Loucy (cell line): ENCODE measurements around the gene PPP4R4.

Source experiments
- CTCF ChIP-seq: fragments of 200-600 bp; sonication (generic); conservative IDR thresholded peaks from 2 replicates; pipeline ENCODE4 v1.5.1; 2014; ENCODE audit warnings: mild to moderate bottlenecking, antibody characterized with exemption, low read length
- EZH2phosphoT487 ChIP-seq: fragments of 200-600 bp; IDR thresholded peaks from 2 replicates; pipeline ENCODE4 v1.6.1; 2018; ENCODE audit warnings: antibody characterized with exemption, mild to moderate bottlenecking, moderate library complexity, borderline replicate concordance

GRCh38 chr14:94237983-94238382 lies 63.9 kb downstream of the PPP4R4 start:
- TF ChIP-seq CTCF (no peak), EZH2phosphoT487 (no peak)
